ENCODE data around the gene SLC9A9.
A peak's percentile ranks its signal among the peaks of the same experiment; 100 is the strongest.

SLC9A9 gene

DNA sequence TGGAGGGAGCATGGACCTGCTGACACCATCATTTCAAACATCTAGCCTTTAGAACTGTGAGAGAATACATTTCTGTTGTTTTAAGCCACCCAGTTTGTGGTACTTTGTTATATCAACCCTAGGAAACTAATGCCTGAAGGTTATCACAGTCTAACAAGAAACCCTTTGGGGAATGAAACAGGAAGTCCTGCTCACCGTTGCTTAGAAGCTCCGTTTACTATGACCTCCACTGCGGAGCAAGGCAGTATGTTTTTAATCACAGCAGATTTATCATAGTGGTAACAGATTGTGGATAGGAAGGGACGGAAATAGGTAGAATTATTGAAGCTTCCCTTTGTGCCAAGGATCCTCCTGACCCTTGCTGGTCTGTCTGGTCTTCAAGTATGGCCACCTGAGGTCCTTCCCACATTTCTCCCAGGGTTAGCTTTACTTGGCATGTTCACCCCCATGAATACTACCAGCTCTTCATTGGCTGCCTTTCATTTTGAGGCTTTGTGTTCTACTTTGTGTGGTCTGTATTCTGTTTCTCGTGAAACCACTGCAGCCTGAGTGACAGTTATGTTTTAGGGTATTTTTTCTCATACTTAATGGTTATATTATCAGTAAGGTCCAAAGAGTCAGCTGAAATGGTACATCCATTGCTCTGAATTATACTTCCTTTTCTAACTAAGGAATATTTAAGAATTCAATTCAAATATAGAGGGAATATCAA is 527.1 kb downstream of the SLC9A9 start:
- DNase-seq (ENCODE audit: low spot score): no peak

DNA sequence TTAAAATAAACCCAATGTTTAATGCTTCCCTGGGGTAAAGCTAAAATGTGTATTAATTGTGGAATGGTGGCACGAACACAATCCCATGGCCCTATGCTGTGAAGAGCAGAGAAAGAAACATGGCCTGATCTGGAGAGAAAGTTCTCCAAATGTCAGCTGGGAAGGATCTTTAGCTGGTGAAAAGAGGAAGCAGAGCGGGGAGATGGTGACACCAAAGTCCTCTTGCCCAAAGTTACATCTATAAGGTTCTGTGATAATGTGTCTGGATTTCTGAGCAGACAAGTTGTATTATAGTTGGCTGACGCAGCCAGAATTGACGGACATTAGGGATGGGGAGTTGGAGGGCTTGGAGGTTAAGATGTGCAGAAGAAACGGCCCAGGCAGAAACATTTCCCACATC is 532.5 kb downstream of the SLC9A9 start:
- no peak for DNase-seq (ENCODE audit: low spot score)

- peak; percentile 57 for DNase-seq (ENCODE audit: low spot score)
These were observed 533.8 kb downstream of the SLC9A9 start for GRCh38 chr3:143314251-143315093.

DNA sequence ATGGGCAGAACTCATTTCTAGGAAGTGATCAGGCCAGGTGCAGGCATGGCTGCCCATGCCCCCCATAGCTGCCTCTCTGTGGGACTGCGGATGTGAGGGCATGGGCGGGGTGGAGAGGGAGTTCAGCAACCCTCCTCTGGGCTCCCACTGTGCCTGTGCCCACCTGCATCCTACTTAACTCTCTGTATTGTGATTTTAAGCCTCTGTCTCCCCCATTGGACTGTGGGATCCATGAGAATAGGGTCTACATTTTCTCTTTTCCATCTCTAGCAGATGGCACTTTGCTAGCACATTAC is 534.4 kb downstream of the SLC9A9 start:
- no peak for DNase-seq (ENCODE audit: low spot score)

DNA sequence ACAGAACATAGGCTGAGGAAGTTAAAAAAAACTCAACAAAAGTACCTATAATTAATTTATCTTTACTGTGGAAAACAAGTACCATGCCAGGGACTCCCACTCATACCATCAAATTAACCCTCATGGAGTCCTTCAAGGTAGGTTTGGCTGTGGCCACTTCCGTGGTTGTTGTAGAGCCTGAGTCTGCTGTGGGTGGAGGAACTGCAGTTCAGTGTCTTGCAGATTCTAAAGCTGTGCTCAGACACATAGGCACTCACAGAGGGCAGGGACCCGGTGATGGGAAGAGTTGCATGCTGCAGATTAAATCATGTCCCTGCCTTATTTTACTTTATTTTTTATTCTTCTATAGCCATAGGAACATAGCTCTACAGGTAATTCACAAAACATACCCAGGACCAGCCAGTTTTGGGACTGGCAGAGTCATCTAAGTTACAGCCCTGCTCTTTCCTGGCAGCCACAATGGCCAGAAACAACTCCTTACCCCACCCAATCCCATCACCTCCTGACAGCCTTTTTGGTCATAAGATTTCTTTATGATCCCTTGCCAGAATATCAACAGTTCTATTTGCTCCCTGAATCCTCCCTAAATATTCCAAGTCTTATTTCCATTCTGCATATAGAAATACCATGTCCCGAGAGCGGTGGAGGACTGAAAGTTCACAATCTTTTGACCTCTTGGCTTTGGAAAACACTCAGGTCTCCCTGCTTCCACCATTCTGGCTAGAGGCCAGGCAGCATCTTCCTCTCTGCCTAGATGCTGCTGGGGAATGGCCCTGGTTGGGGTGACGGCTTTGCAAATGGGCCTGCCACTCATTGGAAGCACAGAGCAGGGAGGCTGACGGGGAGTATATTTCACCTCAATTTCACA is 535.0 kb downstream of the SLC9A9 start:
- DNase-seq (ENCODE audit: low spot score): no peak

- no peak for DNase-seq (ENCODE audit: low spot score)
These were observed 537.2 kb downstream of the SLC9A9 start for GRCh38 chr3:143311096-143311495.

GRCh38 chr3:143309705-143310104 is 538.6 kb downstream of the SLC9A9 start:
- no peak for DNase-seq (ENCODE audit: low spot score)

DNA sequence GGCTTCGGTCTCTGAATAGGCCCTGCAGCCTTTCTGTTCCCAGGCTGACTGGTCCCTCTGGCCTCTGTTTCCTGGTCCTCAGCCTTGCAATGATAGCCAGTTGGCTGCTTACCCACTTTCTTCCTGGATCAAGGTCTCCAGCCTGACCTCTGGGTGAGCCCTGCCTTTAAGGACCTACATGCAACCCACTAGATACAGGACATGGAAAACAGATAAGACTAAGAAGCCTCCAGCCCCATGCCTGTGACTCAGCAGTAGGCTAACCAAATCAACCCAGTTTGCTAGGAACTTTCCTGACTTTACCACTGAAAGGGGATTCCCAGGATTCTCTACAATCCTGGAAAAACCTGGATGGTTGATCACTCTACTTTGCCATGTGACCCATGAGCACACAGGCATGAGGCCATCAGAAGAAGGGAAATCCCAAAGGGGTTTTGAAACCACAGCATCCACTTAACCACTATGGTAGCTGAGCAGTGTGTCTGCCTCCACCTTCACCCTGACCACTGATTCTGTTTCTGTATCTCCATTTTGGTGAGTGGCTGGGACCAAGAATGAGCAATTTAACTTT is 540.6 kb downstream of the SLC9A9 start:
- DNase-seq (ENCODE audit: low spot score): peak; percentile 12

DNA sequence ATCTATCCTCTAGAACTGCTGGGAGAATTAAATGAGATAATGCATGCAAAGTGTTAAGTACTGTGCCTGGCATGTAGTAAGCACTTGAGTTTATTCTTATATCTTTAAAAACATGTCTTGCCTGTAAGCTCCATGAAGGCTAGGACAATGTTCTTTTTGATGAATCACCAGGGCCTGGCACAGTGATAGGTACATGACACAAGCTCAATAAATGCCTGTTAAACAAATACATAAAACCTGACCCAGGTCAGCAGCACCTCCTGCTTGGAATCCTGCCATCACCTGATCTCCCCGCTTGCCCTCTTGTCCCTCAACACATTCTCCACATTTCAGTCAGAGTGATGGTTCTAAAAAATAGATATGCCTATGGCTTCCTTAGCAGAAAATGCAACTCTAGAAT is 541.9 kb downstream of the SLC9A9 start:
- no peak for DNase-seq (ENCODE audit: low spot score)

DNA sequence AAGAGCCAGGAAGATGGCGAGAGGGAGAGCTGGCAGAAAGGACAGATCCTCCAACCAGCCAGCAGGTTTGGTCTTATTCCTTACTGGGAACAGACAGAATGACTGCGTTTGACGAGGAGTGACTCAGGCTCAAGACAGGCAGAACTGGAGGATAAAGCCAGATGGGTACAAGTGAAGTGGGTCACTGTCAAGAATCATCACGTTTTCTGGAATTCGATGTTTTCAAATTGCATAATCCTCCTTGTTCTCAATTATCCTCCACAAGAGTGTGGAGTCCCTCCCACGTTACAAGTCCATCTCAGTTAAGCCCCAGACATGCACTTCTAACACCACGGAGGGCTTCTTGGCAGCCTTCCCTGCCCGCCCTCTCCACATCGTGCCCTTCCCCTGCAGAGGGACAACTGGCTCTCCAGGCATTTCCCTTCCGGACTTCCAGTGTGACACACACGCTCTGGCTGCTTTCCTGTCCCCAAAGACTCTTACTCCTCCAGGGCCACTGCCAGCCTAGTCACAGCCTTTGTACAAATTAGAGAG is 545.6 kb downstream of the SLC9A9 start:
- DNase-seq (ENCODE audit: low spot score): peak; percentile 80

DNA sequence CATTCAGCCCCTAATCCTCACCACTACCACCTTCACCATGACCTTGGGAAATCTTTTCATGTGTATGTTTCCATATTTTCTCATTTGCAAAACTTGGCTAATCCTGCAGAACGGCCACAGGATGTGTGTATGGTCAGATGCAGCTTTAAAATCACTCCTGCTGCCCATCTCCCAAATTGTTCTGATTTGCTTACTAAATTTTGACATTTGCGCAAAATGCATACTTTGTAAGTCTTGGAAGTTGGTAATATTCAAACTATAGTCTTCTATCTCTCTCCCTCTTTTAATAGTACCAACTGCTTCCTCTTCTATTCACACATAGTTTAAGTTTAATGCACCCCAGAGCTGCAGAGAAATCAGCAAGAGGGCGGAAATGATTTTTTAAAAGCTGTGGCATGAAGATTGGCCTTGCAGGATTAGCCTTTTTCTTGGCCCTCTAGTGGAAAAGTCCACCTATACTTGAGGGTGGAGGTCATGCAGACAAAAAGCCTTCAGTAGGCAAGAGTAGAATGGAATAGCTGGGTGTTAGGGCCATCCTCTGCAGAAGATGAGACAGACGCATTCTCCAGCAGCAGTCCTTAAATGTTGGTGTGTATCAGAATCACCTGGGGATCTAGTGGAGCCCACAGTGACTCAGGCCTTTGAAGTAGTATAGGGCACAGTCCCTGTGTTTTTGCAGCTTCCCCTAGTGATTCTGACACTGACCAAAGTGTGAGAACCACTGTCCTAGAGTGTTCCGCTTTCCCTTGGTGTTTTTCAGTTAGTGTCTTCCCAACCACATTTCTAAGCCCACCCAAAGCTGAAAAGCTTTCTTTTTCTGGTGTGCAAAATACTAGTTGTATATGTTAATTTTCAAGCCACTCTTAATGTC is 547.0 kb downstream of the SLC9A9 start:
- no peak for DNase-seq (ENCODE audit: low spot score)

- no peak for DNase-seq (ENCODE audit: low spot score)
These were observed 549.3 kb downstream of the SLC9A9 start for GRCh38 chr3:143298886-143299535.

- no peak for DNase-seq (ENCODE audit: low spot score)
These were observed 549.9 kb downstream of the SLC9A9 start for GRCh38 chr3:143298380-143298779.

DNA sequence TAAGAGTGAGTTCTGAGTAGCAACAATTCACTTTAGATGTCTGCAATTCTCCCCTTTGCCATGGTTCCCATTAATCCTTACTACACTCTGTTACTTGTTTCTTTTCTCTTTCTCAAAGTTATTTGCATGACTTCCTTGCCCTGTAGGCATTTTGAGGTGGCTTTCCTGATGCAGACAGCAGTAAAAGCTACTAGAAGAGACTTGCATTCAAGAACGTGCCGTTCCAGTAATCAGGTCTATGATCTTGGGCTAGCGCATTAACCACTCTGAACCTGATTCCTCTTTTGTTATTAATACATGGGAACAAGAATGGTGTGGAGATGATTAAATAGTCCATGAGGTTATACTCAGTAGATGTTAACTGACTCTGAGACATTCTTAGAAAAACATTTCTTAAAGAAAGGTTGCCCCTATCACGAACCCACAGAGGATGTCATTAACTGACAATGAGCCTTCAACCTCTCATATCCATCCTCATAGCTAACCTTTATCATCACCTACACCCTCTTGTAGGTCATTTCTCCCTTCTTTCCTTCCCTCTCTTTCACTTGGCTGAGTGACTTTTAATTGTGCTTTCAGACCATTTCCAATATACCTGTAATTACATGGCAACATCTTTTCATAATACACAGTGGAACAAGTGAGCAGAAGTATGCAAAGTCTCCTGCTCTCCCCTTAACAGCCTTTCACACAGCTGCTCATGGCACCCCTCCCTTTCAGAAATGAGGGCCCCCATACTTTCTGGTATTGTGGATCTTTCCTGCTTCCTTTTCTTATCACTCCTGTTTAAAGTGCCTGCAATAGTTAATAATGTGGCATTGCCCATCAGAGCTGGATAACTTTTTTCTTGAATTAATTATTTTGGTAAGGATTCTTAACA is 552.8 kb downstream of the SLC9A9 start:
- DNase-seq (ENCODE audit: low spot score): no peak

- DNase-seq (ENCODE audit: low spot score): no peak
These were observed 554.1 kb downstream of the SLC9A9 start for GRCh38 chr3:143294188-143294587.

DNA sequence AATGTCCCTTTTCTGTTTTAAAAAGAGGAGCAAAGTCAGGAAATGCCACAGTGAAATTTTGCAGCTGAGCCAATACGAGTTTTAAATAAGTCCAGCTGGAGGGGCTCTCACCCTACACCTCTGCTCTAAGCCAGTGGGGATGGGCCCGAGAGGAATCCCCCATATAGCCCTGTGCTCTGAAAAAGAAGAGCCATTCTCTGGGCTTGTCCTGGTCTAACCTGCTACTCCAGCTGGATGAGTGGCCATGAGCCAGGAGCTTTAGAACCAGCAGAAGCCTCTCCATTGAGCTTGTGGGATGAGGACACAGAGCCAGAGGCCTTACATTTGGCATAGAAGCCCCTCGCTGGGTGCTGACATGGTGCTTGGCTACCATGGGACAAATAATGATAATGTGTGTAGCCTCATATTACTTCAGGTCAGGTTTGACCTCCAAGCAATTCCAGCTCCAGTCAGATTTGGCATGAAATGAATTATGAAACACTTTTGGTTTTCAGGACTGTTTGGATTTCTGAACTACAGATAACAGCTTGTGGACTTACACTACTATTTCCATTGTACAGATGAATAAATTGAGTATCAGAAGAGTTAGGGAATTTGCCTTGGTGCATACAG is 556.3 kb downstream of the SLC9A9 start:
- DNase-seq (ENCODE audit: low spot score): no peak

DNA sequence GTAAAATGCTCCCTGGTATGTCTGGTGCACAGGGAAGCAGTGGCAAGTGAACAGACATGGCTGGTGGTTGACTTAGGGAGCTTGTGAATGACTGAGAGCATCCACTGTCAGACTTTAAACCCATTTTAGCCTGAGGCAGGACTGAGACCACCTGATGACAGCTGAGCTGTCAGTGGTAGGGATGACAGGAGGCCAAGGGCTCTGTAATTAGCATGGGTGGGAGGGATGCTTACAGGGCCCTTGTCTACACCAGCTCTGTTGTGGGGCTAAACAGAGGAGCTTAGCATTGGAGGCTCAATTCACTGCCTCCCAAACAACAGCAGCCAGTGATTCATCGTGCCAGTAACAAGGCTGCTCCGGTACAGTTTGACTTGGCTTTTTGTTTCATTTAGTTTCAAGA is 559.3 kb downstream of the SLC9A9 start:
- DNase-seq (ENCODE audit: low spot score): no peak

DNA sequence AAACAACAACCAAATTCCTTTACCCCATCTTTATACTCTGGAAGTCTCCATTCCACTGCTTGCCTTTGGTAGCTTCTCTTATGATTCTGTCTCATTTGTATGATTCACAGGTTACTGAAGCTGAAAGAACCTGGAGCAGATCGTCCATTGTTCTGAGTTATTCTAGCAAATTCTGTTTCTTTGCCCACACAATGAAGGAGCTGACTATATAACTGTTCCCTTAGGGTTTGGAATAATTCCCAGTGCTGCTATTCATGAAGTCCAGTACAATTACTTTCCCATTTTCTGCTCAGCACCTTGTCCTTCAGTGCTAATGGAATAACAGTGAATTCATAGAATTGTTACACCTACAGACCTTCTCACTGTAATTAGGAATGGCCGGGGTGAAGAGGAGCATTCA is 560.9 kb downstream of the SLC9A9 start:
- no peak for DNase-seq (ENCODE audit: low spot score)

GRCh38 chr3:143286392-143287010 is 561.8 kb downstream of the SLC9A9 start:
- no peak for DNase-seq (ENCODE audit: low spot score)

Measured in GM03348 (cell line).